Measurements from ENCODE around the gene ECPAS. TPM values are rescaled to one million over a fixed set of nuclear protein-coding genes. Genes with fewer than 3 reads are reported as not detected.

ECPAS gene
- total RNA-seq, 1 experiment from 2014 or later = 49.9 TPM

DNA sequence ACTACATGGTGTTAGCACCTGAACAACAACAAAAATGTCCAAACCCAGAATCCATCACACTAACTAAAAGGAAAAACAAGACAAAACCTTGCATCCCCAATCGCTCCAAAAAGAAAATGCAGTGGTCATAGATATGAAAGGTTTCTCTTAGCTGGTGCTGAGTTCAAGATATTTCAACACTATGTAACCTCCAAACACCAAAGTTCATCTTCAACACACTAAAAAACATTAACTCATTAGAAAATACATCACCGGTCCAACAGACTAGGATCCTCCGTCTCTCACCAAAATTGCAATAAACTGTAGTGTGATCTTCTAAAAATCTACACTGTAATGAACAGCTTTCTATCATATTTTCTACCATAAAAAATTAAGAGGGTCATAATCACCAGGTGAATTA, 60.8 kb downstream of the ECPAS start:
- no peak for DNase-seq (ENCODE audit: low spot score)

DNA sequence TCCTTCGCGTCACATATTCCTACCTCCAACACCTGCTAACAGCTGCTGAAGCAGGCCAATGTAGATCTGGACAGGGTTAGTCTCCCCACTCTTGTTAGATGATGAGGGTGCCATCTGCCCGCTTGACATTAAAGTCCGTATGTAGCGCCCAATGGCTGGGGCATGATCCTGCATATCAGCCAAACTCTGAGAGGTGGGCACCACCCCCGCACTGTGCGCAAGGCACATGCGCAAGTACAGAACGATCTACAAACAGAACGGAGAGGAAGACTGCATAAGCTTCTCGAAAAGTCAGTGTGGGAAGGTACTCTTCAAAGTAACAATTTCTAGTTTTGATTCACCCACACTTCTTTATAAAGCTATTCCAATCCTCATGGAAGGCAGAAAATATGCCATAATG, 69.8 kb downstream of the ECPAS start:
- no peak for DNase-seq (ENCODE audit: low spot score)

DNA sequence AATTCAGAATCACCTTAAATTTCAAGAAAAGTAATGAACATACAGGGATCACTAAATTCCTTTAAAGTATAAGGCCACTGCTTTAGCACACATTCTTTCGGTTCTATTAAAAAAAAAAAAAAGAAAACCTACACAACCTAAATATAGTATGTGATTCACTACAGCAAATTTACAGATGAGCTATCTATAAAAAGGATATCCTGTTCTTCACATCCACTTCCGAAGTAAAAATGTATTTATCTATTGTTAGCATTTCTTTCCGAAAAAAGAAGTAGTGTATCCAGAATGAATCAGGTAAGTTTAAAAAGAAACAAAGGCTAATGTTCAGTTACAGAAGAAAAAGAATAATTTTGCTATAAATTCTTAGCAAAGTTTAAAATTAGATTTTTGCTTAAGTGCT, 70.2 kb downstream of the ECPAS start:
- no peak for DNase-seq (ENCODE audit: low spot score)

DNA sequence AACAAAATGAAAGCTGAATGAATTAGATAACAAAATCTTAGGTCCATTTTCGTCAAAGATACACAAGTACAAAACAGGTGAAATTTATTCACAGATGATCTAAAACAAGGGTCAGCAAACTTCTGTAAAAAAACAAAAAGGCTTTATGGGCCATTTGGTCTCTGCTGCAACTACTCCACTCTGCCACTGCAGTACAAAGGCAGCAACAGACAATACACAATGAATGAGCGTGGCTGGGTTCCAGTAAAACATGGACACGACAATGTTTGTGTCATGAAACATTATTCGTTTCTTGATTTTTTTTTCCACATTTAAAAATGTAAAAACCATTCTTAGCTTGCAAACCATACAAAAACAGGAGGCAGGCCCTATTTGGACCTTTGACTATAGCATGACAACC, 71.9 kb downstream of the ECPAS start:
- DNase-seq (ENCODE audit: low spot score) = no peak

DNA sequence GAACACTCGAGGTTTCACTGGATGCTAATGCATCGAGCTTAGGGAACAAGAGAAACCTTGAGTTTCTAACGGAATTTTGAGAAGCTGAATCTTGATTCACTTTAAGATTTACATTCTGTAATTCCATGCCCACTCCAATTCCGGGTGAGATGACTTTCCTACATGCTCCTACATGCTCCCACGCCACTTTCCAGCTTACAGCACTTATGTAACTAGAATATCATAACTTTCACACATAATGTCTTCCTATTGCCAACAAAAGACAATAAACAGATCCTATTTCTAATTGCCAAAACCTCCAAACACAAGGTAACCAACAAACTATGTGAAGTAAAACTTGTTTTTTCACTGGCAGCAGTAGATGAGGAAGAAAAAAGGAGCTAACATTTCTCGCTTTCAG, 72.9 kb downstream of the ECPAS start:
- no peak for DNase-seq (ENCODE audit: low spot score)

DNA sequence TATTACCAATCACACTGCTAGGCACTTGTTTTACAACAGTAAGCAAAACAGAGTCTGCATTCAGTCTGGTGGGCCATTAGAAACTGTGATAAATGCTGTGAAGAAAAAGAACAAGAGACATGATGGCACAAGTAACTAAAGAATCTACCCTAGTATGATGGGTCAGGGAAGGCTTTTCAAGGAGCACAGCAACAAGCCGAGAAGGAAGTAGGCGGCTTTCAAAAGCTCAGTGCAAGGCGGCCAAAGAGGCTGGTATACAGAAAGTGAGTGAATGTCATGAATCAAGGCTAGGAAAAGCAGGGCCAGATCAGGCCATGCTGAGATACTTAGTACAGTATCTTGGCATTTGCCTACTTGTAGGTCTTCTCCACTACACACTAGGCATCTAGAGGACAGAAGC, 76.4 kb downstream of the ECPAS start:
- no peak for DNase-seq (ENCODE audit: low spot score)

DNA sequence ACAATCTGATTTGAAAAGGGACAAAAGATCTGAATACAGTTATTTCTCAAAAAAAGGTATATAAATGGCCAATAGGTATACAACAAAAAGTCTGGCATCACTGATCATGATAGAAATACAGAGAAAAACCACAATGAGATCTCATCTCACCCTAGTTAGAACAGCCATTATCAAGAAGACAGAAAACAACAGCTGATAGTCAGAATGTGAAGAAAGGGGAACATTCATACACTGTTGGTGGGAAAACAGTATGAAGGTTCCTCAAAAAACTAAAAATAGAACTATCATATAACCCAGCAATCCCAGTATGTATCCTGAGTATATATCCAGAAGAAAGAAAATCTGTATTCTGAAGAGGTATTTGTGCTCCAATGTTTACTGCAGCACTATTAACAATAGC, 78.5 kb downstream of the ECPAS start:
- no peak for DNase-seq (ENCODE audit: low spot score)

DNA sequence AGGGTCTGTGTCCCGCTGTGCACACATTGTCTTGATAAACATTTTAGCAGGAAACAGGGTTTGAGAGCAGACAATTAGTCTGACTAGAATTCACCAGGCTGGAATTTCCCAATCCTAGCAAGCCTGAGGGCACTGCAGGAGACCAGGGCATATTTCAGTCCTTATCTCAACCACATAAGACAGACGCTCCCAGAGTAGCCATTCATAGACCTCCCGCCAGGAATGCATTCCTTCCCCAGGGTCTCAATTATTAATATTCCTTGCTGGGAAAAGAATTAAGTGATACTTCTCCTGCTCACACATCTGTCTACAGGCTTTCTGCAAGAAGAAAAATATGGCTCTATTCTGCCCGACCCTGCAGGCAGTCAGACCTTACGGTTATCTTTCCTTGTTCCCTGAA, 82.7 kb downstream of the ECPAS start:
- peak; percentile 4 for DNase-seq (ENCODE audit: low spot score)

DNA sequence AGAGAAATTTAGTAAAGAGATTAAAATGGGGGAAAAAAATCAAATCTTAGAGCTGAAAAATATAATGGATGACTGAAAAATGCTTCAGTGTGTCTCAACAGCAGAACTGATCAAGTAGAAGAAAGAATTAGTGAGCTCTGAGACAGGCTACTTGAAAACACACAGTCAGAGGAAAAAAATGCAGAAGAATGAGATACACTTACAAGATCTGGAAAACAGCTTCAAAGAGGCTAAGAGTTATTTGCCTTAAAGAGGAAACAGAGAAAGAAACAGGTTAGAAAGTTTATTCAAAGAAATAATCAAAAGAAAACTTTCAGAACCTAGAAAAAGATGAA, 83.7 kb downstream of the ECPAS start:
- peak; percentile 1 for DNase-seq (ENCODE audit: low spot score)

DNA sequence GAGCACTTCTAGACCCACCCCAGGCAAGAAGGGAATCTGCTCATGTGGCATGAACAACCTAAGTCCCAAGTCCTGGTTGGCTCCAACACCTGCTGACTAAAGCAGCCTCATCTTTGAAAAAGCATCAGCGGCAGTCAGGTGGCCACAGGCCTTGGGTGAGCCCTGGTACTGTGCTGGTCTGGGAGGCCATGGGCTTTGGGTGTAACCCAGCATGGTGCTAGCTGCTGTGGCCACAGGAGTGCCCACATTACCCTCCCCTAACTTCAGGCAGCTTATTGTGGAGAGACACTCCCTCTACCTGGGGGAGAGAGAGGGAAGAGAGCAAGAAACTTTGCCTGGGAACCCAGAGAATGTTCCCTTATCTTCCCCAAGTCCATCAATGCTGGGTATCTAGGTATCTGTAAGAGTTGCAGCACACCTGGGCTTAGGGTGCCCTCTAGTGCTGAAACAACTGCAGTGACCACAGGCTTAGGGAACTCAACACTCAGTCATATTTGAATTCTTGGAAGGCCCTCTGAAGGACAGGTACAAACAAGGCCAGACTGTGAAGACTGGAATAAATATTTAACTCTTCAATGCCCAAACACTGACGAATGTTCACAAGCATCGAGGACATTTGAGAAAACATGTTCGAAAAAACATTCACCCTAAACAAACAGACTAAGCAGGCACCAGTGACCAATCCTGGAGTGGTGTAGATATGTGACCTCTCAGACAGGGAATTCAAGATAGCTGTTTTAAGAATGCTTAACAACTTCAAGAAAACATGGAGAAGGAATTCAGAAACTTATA, 84.2 kb downstream of the ECPAS start:
- no peak for DNase-seq (ENCODE audit: low spot score)

DNA sequence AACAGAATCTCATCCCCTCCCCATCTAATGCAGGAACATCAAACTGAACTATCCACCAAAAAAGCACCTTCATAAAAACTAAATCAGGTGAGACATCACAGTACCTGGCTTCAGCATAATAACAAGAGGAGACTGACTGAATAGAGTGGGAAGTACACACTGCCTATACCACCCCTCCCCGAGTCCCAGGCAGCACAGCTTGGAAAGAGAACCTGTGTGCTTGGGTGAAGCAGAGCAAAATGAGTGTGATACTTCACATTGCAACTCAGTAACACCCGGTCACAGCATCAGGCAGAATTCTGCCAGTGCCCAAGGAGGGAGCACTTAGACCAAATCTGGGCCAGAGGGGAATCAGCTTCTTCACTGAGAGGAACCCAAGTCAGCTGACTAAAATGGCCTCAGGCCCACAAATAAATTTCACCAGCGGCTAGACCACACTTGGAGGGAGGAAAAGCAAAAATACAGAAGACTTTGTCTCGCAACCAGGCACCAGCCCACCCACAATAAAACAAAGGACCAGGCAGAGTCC, 84.9 kb downstream of the ECPAS start:
- DNase-seq (ENCODE audit: low spot score) = no peak

DNA sequence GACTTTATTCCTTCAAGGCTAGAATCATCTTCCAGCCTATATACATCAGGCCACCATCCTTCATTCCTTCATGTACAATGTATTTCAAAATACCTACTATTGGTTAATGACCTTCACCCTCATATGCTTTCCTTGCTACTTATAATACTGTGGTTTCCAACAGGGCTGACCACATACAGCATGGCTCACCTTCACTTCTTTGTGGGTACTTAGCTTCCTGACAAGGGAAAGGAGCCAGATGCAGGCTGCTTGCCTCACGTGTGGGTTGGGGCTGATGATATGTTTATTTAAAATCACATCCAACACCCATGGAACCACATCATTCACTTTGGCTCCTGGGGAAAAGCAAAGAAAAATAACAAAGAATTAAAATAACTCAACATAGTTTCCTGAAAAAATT, 90.2 kb downstream of the ECPAS start:
- DNase-seq (ENCODE audit: low spot score) = no peak

DNA sequence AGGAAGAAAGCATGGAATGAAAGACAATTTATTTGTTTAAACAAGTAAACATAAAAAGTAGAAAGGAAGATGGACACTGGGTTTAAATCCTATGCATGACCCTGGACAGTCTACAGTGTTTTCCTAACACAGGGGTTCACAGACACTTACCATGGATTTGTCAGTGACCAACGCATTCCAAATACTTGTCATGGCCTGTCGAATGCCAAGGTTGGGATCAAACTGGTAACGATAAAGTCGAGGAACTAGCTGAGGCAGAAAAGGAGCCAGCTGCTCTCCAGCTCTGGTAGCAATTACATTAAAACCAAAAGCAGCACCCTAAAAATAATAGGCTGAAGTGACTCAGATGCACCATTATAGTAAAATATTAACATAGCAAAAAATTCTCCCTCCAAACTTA, 94.8 kb downstream of the ECPAS start:
- no peak for DNase-seq (ENCODE audit: low spot score)

DNA sequence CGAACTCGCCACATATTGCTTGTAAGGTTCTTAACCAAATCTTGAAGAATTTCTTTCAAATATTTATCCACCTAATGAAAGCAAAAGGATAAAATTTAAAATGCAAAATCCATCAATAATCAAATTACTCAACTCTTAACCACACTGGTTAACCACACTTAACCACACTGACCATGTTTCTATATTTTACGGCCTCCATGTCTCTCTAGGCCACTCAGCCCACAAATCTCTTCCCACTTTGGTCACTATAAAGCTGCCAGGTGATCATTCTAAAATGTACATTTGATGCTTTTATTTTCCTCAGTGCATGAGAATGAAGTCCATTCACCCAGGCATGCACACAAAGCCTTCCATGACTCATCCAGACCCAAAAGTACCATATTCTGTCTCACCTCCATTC, 97.8 kb downstream of the ECPAS start:
- no peak for DNase-seq (ENCODE audit: low spot score)

DNA sequence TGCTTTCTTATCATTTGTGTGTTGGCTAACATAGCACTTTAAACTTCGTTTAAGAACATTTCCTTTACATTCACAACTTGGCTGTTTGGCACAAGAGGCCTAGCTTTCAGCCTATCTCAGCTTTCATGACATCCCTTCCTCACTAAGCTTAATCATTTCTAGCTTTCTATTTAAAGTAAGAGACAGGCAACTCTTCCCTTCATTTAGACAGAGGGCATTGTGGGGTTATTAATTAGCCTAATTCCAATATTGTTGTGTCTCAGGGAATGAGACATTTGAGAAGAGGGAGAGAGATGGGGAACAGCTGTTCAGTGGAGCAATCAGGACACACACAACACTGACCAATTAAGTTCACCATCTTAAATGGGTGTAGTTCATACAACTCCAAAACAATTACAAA, 103.2 kb downstream of the ECPAS start:
- DNase-seq (ENCODE audit: low spot score) = no peak

DNA sequence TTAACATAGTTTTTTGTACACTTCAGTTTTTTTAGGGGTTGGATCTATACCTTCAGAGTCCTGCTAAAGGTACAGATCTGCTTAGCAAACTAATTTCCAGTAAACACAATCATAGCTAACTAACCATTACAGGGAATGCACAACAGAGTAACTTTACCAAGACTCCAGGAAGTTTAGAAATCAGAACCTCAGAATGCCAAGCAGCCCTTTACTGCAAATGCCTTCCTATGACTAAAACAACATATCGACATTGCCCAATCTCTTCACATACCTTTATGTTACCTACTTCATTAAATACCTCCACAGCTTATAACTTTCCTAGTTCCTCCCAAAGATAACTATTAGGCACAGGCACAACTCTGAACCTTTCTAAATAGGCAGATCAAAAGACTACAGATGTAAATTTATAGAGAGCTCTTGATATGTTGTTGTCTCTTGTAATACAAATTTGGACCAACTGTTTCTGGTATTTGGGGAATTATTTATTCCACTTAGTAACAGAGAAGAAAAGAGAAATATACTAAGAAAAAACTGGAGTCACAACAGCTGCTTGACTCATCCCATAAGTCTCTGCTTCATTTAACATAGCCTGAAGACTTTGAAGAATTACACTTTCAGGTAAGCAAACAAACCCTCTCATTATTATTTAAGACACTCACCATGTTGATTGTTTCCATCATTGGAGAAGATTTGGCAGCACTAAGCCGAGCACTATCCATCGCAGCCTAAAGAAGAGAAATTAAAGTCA, 108.2 kb downstream of the ECPAS start:
- DNase-seq (ENCODE audit: low spot score) = no peak

DNA sequence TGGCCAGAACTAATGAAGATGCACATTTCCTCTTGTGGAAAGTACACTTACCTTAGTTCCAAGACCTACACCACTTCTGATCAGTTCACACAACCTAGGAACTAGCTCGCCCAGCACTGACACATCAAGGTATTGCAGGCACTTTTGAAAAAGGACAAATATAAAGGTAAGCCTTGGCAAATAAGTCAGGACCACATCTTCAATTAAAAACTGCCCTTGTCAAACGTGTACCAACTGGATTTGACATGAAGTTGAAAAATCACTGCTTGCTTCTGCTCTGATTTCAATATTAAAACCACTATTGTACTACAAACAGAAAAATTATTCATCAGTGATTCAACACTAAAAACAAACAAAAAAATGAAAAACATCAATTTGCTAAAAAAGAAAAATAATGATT, 109.1 kb downstream of the ECPAS start:
- DNase-seq (ENCODE audit: low spot score) = no peak

DNA sequence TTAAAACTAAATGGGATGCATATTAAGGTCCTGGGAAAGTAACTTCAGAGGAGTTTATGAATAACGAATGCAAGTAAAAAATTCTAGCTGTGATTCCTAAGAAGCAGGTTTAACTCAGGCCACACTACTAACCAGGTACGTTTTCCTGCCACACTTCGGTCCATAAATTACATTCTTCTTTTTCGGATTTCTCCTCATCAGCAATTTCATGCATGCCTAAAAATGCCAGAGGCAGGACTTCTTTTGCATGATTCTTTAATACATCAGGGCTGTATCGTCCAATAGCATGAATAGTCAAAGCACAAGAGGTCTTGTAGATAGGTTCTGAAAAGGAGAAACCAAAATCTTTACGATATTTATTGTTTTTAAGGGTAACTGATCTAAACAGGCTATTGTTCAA, 111.9 kb downstream of the ECPAS start:
- no peak for DNase-seq (ENCODE audit: low spot score)

DNA sequence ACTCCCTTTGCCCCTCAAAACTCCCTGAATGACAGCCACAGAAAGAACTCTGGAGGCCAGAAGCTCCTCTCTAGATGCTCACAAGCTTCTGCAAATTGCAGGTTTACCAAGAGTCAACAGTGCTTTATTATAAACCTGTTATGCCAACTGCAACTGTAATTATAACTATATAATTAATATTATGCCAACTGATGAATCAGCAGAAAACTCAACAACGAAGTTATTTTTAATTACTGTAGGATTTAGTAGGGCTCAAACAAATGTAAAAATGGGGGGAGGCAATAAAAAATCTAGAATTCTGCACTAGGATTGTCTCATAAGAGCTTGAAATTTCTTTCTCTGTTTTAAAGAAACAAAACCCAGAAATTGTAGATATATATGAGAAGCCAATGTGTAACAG, 117.2 kb downstream of the ECPAS start:
- no peak for DNase-seq (ENCODE audit: low spot score)

DNA sequence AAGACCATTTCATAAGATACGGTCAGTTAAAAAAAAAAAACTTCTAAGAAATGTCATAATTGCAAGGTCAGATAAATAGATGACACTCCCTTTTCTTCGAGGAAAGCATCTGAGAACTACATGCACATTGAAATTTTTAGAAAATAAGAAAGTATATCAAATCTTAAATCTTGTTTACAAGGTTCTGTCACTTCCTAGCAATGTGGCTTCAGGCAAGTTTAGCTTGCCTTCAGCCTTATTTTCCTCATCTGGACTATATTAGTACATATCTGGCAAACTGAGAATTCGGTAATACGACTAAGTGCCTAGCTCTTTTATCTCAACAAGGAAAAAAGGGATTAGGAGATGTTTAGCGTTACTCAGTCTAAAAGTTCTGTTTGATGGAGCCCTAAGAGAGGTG, 121.7 kb downstream of the ECPAS start:
- DNase-seq (ENCODE audit: low spot score) = no peak

DNA sequence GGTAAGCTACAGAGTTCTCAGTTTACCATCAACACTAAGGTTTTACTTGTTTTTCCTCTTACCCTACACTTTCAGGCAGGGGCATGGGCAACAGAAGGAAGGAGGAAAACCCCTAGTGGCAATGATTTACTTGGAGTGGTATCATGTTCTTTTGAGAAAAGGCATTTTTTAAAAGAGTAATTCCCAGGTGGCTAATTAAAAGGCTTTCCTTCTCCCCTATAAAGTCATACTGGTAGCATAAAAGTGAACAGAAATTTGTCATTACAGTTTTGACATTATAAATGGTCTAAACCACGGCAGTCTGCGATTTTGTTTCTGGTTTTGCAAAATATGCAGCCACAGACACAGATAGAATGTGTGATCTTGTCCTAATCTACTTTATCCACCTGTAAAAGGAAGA, 123.3 kb downstream of the ECPAS start:
- no peak for DNase-seq (ENCODE audit: low spot score)

DNA sequence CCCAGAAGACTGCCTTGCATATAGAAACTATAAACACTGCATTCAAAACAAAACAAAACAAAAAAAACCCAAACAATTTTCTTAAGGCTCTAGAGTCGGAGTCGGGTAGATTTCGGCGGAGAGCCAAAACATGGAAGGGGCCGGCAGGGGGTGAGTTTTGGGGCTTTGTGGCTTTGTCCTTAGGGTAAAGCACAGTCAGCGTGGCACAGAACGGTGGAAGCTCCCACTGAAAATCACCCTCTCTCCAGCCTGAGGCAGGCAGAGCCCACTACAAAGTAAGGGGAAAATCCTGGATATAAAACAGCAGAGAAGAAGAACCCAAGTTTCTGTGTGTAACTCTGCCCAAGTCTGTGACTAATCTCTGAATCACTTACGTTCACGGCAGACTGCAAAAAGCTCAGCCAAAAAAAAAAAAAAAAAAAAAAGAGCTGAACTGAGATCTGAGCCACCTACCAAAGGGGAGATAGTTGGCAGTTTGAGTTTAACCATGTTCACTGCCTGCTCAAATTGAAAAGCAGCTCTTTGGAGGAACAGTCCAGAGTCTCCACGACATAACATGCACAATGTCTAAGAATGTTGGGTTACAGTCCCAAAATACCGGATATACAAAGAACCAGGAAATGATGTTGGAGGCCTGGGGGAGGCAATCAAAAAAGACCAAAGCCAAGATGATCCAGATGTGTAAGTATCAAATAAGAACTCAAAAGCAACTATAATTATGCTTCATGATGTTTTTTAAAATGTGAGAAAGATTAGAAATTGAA, 127.5 kb downstream of the ECPAS start:
- peak; percentile 72 for DNase-seq (ENCODE audit: low spot score)

DNA sequence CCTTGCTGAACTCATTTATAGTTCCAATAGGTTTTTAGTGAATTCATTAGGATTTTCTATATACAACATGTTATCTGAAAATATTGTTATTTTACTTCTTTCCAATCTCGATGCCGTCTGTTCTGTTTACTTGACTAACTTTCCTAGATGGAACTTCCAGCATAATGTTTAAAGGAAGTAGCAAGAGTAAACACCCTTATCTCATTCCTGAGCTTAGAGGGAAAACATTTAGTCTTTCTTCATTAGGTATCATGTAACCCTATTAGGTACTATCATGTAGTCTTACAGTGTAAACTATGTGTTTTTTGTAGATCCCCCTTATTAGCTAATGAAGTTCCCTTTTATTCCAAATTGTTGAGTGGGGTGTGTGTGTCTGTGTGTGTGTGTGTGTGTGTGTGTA, 131.6 kb downstream of the ECPAS start:
- DNase-seq (ENCODE audit: low spot score) = no peak

All from A172 (cell line).